ENCODE results near the gene CUX1. TPM values are rescaled to one million over a fixed set of nuclear protein-coding genes. Genes with fewer than 3 reads are reported as not detected.

The CUX1 gene
- total RNA-seq, 4 donors from 2014 or later = 40.0 to 55.9 (median 47.3) TPM

- Histone ChIP-seq H3K4me1 (peaks cover 24 to 69% (median 50%) of the 10 kb centered on the region in 3 donors), H3K27me3 (no peaks in the 10 kb centered on the region), H3K27ac (peak overlapping the region; percentile 79 to 91 (median 88)), H3K9me3 (no peaks in the 10 kb centered on the region), H3K36me3 (no peaks in the 10 kb centered on the region), H3K4me3 (peak overlapping the region in 1 of 4 donors; percentile 13)
- 48 to 64% methylated on average over 5 to 9 of the region's 13 CpGs for WGBS, 2 donors
- DNase-seq = no peak
- intact Hi-C loops (cut with DNase I) = no loop called here
- TF ChIP-seq CTCF (IDR thresholded peaks at IDR 0.05) = no peak
- TF ChIP-seq POLR2A (IDR thresholded peaks at IDR 0.05) = no peak
Observed at GRCh38 chr7:101942603-101943210, 125.3 kb downstream of the CUX1 start.

DNA sequence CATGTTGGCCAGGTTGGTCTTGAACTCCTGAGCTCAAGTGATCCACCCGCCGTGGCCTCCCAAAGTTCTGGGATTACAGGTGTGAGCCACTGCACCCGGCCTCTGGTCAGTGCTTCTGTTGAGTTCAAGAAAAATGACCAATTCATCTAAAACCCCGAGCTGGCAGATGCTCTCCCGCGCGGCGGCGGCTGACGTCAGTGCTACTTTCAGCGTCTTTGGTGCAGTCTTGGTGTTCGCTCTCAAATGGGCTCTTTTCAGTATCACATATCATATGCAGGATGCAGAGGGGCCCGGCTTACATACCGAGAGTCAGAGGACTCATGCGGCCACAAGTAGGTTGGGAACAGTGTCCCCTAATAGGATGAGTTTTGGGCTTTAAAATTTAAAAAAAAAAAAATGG lies 125.9 kb downstream of the CUX1 start:
- intact Hi-C loops (cut with DNase I) = no loop called here
- TF ChIP-seq POLR2A (IDR thresholded peaks at IDR 0.05) (no peak), CTCF (IDR thresholded peaks at IDR 0.05) (no peak)
- Histone ChIP-seq H3K27me3 (no peaks in the 10 kb centered on the region), H3K4me1 (peaks cover 24 to 74% (median 50%) of the 10 kb centered on the region in 3 donors), H3K9me3 (no peaks in the 10 kb centered on the region), H3K36me3 (no peaks in the 10 kb centered on the region), H3K27ac (peak overlapping the region in 2 of 4 donors; percentile 90 to 91), H3K4me3 (no peak overlapping the region)
- WGBS, 2 donors = 94 to 98% methylated on average over 9 to 13 of the region's 15 CpGs
- no peak for DNase-seq

GRCh38 chr7:101943889-101944600 lies 126.6 kb downstream of the CUX1 start:
- H3K9me3 ChIP-seq = no peaks in the 10 kb centered on the region
- H3K4me3 ChIP-seq = no peak overlapping the region
- peak overlapping the region in 1 of 4 donors; percentile 90 for H3K27ac ChIP-seq
- H3K4me1 ChIP-seq = peaks cover 24 to 80% (median 50%) of the 10 kb centered on the region in 3 donors
- DNase-seq = no peak
- intact Hi-C loops (cut with DNase I) = no loop called here
- H3K36me3 ChIP-seq = no peaks in the 10 kb centered on the region
- no peaks in the 10 kb centered on the region for H3K27me3 ChIP-seq
- TF ChIP-seq CTCF (IDR thresholded peaks at IDR 0.05) (no peak), POLR2A (IDR thresholded peaks at IDR 0.05) (no peak)
- 89 to 92% methylated on average over 6 to 8 of the region's 14 CpGs for WGBS, 2 donors

- intact Hi-C loops (cut with DNase I) = no loop called here
- Histone ChIP-seq H3K27ac (no peak overlapping the region), H3K9me3 (no peaks in the 10 kb centered on the region), H3K27me3 (no peaks in the 10 kb centered on the region), H3K4me1 (peaks cover 24 to 80% (median 50%) of the 10 kb centered on the region in 3 donors), H3K36me3 (no peaks in the 10 kb centered on the region), H3K4me3 (no peak overlapping the region)
- 92 to 95% methylated on average over 4 to 5 of the region's 10 CpGs for WGBS, 2 donors
- DNase-seq = no peak
- TF ChIP-seq CTCF (IDR thresholded peaks at IDR 0.05) = no peak
- TF ChIP-seq POLR2A (IDR thresholded peaks at IDR 0.05) = no peak
Observed at GRCh38 chr7:101944611-101945010, 127.2 kb downstream of the CUX1 start.

- H3K27ac ChIP-seq = no peak overlapping the region
- no peaks in the 10 kb centered on the region for H3K9me3 ChIP-seq
- intact Hi-C loops (cut with DNase I) = no loop called here
- H3K4me3 ChIP-seq = no peak overlapping the region
- no peak for DNase-seq
- no peaks in the 10 kb centered on the region for H3K36me3 ChIP-seq
- TF ChIP-seq CTCF (IDR thresholded peaks at IDR 0.05) (no peak), POLR2A (IDR thresholded peaks at IDR 0.05) (no peak)
- no peaks in the 10 kb centered on the region for H3K27me3 ChIP-seq
- H3K4me1 ChIP-seq = peaks cover 24 to 78% (median 49%) of the 10 kb centered on the region in 3 donors
- 87% methylated on average over 10 to 12 of the region's 15 CpGs for WGBS, 2 donors
Observed at GRCh38 chr7:101945034-101945758, 127.8 kb downstream of the CUX1 start.

Data from esophagus squamous epithelium (tissue), 5 donors.